ENCODE data around the gene TENM3.

Gene TENM3

GRCh38 chr4:182715548-182715947, 472.3 kb downstream of the TENM3 start:
- no peak overlapping the region for H3K4me3 ChIP-seq (ENCODE audit: control insufficient read depth, low read depth, low read length)
- no peak for DNase-seq (ENCODE audit: low read depth)
- no peak for TF ChIP-seq CTCF (conservative IDR thresholded peaks at IDR 0.05; ENCODE audit: control insufficient read depth, insufficient read depth, low read depth, low read length)

DNA sequence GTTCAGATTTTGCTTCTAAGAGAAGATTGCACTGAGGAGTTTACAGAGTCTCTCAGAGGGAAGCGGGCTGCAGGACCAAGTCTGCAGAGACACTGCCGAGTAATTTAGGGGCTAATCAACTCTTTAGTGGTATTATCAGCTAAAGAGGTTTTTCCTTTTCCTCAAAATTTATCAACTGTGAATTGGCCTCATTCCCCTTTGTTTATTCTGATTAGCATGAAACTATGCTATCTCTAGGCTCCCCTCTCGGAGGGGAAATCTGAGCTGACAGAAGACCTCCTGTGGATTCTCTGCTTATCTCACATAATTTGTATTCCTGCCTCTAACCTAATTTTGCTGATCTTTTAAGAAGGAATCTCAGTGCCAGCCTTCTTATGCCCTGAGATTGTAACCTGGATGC, 473.0 kb downstream of the TENM3 start:
- no peak overlapping the region for H3K4me3 ChIP-seq (ENCODE audit: control insufficient read depth, low read depth, low read length)
- DNase-seq (ENCODE audit: low read depth): no peak
- TF ChIP-seq CTCF (conservative IDR thresholded peaks at IDR 0.05; ENCODE audit: control insufficient read depth, insufficient read depth, low read depth, low read length): no peak

GRCh38 chr4:182717788-182718583, 474.8 kb downstream of the TENM3 start:
- no peak for DNase-seq (ENCODE audit: low read depth)
- no peak overlapping the region for H3K4me3 ChIP-seq (ENCODE audit: control insufficient read depth, low read depth, low read length)
- no peak for TF ChIP-seq CTCF (conservative IDR thresholded peaks at IDR 0.05; ENCODE audit: control insufficient read depth, insufficient read depth, low read depth, low read length)

DNA sequence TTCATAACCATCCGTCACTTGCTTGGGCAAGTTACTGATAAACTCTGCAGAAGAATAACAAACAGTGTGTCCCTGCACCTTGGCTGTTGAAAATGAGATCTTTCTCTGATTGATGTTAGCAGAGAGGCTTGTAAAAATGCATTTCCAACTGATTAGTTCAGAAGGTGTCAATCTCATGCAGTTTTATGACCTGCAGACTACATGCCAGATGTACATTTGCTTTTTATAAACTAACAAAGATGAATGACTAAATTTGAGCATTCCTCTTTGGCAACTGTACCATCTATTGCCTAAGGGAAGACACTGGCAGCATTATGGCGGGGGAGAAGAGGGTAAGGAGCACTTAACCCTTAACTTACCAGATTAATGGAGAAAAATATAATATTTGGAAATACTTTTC, 481.2 kb downstream of the TENM3 start:
- H3K4me3 ChIP-seq (ENCODE audit: control insufficient read depth, low read depth, low read length): no peak overlapping the region
- no peak for DNase-seq (ENCODE audit: low read depth)
- TF ChIP-seq CTCF (conservative IDR thresholded peaks at IDR 0.05; ENCODE audit: control insufficient read depth, insufficient read depth, low read depth, low read length): no peak

DNA sequence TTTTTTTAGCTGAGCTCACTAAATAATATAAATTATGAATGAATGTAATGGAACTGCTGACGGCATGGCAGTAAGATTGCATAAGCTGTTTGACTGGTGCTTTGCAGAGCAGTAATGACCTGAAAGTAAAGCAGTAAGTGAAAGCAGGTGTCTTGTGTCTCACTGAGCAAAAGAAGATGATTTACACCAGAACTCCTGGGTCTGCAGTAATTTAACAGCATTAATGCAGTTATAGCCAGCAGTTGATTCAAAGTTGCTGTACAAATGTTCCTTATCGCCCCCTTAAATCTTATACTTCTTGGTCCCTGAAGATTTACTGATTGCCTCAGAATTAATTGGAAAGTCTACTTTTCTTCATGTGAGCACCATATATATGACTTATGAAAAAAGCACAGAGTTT, 486.3 kb downstream of the TENM3 start:
- no peak overlapping the region for H3K4me3 ChIP-seq (ENCODE audit: control insufficient read depth, low read depth, low read length)
- no peak for TF ChIP-seq CTCF (conservative IDR thresholded peaks at IDR 0.05; ENCODE audit: control insufficient read depth, insufficient read depth, low read depth, low read length)
- DNase-seq (ENCODE audit: low read depth): no peak

DNA sequence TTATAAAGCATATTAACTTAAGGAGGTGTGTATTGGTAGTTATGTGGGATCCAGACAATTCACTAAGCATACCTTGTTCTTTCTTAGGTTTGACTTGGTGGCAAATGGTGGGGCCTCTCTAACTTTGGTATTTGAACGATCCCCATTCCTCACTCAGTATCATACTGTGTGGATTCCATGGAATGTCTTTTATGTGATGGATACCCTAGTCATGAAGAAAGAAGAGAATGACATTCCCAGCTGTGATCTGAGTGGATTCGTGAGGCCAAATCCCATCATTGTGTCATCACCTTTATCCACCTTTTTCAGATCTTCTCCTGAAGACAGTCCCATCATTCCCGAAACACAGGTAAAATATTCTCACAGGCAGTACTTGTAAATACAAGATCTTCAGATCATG, 487.6 kb downstream of the TENM3 start:
- no peak for DNase-seq (ENCODE audit: low read depth)
- TF ChIP-seq CTCF (conservative IDR thresholded peaks at IDR 0.05; ENCODE audit: control insufficient read depth, insufficient read depth, low read depth, low read length): no peak
- H3K4me3 ChIP-seq (ENCODE audit: control insufficient read depth, low read depth, low read length): no peak overlapping the region

Measured in fibroblast of mammary gland (primary cell).